ENCODE data around the gene GABRR2.
"Not testable (repeated sequence)": the region's sequence is repeated elsewhere in the genome, so short reads cannot be mapped to it uniquely, and the experiment has no call there.

DNA sequence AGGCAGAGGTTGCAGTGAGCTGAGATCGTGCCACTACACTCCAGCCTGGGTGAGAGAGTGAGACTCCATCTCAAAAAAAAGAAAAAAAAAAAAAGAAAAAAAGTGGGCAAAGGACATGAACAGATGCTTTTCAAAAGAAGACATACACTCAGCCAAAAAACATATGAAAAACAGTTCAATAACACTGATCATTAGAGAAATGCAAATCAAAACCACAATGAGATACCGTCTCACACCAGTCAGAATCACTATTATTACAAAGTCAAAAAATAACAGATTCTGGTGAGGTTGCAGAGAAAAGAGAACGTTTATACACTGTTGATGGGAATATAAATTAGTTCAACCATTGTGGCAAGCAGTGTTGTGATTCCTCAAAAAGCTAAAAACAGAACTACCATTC, 10.6 kb downstream of the GABRR2 start:
- TF ChIP-seq, protein P1, sequence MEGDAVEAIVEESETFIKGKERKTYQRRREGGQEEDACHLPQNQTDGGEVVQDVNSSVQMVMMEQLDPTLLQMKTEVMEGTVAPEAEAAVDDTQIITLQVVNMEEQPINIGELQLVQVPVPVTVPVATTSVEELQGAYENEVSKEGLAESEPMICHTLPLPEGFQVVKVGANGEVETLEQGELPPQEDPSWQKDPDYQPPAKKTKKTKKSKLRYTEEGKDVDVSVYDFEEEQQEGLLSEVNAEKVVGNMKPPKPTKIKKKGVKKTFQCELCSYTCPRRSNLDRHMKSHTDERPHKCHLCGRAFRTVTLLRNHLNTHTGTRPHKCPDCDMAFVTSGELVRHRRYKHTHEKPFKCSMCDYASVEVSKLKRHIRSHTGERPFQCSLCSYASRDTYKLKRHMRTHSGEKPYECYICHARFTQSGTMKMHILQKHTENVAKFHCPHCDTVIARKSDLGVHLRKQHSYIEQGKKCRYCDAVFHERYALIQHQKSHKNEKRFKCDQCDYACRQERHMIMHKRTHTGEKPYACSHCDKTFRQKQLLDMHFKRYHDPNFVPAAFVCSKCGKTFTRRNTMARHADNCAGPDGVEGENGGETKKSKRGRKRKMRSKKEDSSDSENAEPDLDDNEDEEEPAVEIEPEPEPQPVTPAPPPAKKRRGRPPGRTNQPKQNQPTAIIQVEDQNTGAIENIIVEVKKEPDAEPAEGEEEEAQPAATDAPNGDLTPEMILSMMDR (IDR thresholded peaks at IDR 0.05; ENCODE audit: low read depth, low read length, missing input control) = not testable (repeated sequence)
- TF ChIP-seq GABPA (IDR thresholded peaks at IDR 0.05 in 1 of 2, conservative IDR thresholded peaks at IDR 0.05 in 1 of 2); TAF1 (conservative IDR thresholded peaks at IDR 0.05): not testable (repeated sequence)
